ENCODE results near the gene PRRC2B. TPM values are rescaled to one million over a fixed set of nuclear protein-coding genes. Genes with fewer than 3 reads are reported as not detected.
"Not testable (repeated sequence)": the region's sequence is repeated elsewhere in the genome, so short reads cannot be mapped to it uniquely, and the experiment has no call there.

The PRRC2B gene
- total RNA-seq, 2 donors from 2014 or later: 127 to 131 TPM

DNA sequence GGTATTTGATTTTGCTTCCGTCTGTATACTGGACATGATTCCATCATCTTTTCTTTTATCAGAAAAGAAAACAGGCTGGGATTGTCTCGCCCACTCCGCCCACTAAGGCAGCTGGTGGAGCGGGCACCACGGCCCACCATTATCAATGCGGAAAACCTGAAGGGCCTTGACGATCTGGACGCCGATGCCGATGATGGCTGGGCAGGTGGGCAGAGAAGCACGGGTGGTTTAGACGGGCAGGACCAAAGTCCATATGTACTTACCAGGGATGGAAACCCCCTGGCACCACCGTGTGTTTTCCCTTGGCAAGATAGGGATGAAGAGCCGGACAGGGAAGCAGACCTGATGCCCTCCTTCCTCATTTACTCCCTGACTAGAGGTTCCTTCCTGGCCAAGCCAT, 53.7 kb downstream of the PRRC2B start:
- Histone ChIP-seq H3K36me3 (peaks cover 17% of the 10 kb centered on the region), H3K9ac (ENCODE audit: low read depth in 2 of 2, low read length in 2 of 2) (no peak overlapping the region), H3K27ac (no peak overlapping the region), H3K9me3 (no peaks in the 10 kb centered on the region), H3K27me3 (no peaks in the 10 kb centered on the region), H3K4me3 (no peak overlapping the region), H3K4me1 (no peaks in the 10 kb centered on the region)
- no peak for DNase-seq
- intact Hi-C loops (cut with DNase I): no loop called here
- no peak for TF ChIP-seq CTCF (IDR thresholded peaks at IDR 0.05)

DNA sequence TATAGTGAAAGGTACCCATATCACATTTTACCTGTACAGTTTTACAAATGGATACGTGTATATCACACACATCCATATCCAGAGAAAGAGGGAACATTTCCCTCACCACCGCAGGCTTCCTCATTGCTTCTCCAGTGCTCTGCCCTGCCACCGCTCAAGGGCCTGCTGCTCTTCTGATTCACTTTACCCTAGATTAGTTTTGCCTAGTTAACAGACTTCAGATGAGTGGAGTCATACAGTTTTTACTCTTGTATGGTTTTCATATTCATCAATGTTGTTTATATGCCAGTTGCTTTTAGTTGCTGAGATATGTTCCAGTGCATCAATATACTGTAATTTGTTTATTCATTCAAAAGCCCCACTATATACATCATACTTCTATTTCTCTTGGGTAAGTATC, 54.9 kb downstream of the PRRC2B start:
- no peak overlapping the region for H3K27ac ChIP-seq
- DNase-seq: no peak
- peaks cover 17% of the 10 kb centered on the region for H3K36me3 ChIP-seq
- TF ChIP-seq CTCF (IDR thresholded peaks at IDR 0.05): no peak
- no peak overlapping the region for H3K4me3 ChIP-seq
- no peak overlapping the region for H3K9ac ChIP-seq (ENCODE audit: low read depth in 2 of 2, low read length in 2 of 2)
- H3K4me1 ChIP-seq: no peaks in the 10 kb centered on the region
- H3K9me3 ChIP-seq: no peaks in the 10 kb centered on the region
- intact Hi-C loops (cut with DNase I): no loop called here
- no peaks in the 10 kb centered on the region for H3K27me3 ChIP-seq

GRCh38 chr9:131449276-131449675, 55.4 kb downstream of the PRRC2B start:
- no peak for TF ChIP-seq CTCF (IDR thresholded peaks at IDR 0.05)
- Histone ChIP-seq H3K4me1 (no peaks in the 10 kb centered on the region), H3K4me3 (no peak overlapping the region), H3K9ac (ENCODE audit: low read depth in 2 of 2, low read length in 2 of 2) (no peak overlapping the region), H3K27ac (no peak overlapping the region), H3K9me3 (no peaks in the 10 kb centered on the region), H3K36me3 (peaks cover 13% of the 10 kb centered on the region), H3K27me3 (no peaks in the 10 kb centered on the region)
- intact Hi-C loops (cut with DNase I): no loop called here
- no peak for DNase-seq

GRCh38 chr9:131454028-131454427, 60.1 kb downstream of the PRRC2B start:
- Histone ChIP-seq H3K27me3 (no peaks in the 10 kb centered on the region), H3K27ac (no peak overlapping the region), H3K4me3 (no peak overlapping the region), H3K36me3 (peaks cover 15% of the 10 kb centered on the region), H3K4me1 (no peaks in the 10 kb centered on the region), H3K9ac (ENCODE audit: low read depth in 2 of 2, low read length in 2 of 2) (no peak overlapping the region), H3K9me3 (no peaks in the 10 kb centered on the region)
- no peak for DNase-seq
- intact Hi-C loops (cut with DNase I): no loop called here
- no peak for TF ChIP-seq CTCF (IDR thresholded peaks at IDR 0.05)

DNA sequence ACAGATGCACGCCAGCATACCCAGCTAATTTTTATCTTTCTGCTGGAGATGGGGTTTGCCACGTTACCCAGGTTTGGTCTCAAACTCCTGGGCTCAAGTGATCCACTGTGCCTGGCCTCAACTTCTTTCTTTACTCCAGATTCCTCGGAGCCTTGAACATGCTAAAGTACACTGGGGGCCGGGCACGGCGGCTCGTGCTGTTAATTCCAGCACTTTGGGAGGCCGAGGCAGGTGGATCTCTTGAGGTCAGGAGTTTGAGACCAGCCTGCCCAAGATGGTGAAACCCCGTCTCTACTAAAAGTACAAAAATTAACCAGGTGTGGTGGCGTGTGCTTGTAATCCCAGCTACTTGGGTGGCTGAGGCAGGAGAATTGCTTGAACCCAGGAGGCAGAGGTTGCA, 61.8 kb downstream of the PRRC2B start:
- H3K4me3 ChIP-seq; H3K9me3 ChIP-seq; intact Hi-C loops (cut with DNase I); H3K27ac ChIP-seq; H3K27me3 ChIP-seq; H3K9ac ChIP-seq (ENCODE audit: low read depth in 2 of 2, low read length in 2 of 2); DNase-seq; H3K4me1 ChIP-seq: not testable (repeated sequence)
- H3K36me3 ChIP-seq: peaks cover 26% of the 10 kb centered on the region

DNA sequence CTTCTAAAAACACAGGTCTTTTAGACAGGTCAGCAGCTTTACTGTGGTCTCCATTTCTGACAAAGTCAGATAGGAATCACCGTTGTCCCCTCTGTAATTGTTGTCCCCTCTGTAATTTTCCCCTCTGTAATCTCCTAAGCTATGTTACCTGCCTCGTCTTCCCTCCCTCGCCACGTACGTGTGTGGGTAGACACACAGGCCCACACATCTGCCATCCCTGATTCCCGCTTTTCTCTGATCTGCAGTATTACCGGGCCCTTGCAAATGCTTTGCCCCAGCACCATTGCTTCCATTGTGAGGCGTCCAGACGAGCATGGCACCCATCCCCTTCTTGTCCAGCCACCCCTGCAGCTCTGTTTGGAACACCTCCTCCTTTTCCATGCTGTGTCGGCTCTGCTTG, 63.9 kb downstream of the PRRC2B start:
- TF ChIP-seq CTCF (IDR thresholded peaks at IDR 0.05): no peak
- DNase-seq: no peak
- H3K4me1 ChIP-seq: no peaks in the 10 kb centered on the region
- H3K36me3 ChIP-seq: peaks cover 26% of the 10 kb centered on the region
- intact Hi-C loops (cut with DNase I): no loop called here
- H3K9ac ChIP-seq (ENCODE audit: low read depth in 2 of 2, low read length in 2 of 2): no peak overlapping the region
- no peaks in the 10 kb centered on the region for H3K9me3 ChIP-seq
- H3K27me3 ChIP-seq: no peaks in the 10 kb centered on the region
- no peak overlapping the region for H3K27ac ChIP-seq
- H3K4me3 ChIP-seq: no peak overlapping the region
